GM12892 (cell line): Measurements from ENCODE around the gene ZNF273.

ENCODE experiments used
- POLR2A ChIP-seq: IDR thresholded peaks from 2 replicates; pipeline ENCODE4 v1.6.1; 2011; ENCODE audit warnings: low read depth, low read length, control low read depth
- POLR2AphosphoS5 ChIP-seq: IDR thresholded peaks from 2 replicates; pipeline ENCODE4 v1.6.1; 2011; ENCODE audit warnings: low read depth, low read length, control low read depth
- TAF1 ChIP-seq: IDR thresholded peaks from 2 replicates; pipeline ENCODE4 v1.6.1; 2011; ENCODE audit warnings: low read depth, mild to moderate bottlenecking, control low read depth, low read length, borderline replicate concordance

DNA sequence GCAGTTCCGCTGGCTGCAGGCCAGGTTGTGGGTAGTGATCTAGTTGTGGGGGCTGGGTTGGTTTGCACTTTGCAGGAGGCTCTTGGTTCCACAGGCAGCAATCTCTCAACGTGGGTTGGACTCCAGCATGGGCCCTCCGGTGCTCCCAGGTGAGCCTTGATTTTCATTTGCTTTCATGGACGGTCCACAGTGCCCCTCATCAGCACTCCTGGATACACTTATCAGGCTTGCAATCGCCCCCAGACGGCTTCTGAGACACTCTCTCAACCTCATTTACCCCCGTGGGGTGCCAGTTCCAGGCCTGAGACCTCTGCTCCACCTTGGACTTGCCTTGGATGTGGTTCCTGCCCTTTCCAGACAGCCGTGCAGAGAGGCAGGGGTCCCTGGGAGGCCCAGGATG is 31.3 kb upstream of the ZNF273 start:
- TF ChIP-seq POLR2A, result no peak
- no peak for TF ChIP-seq TAF1
- TF ChIP-seq POLR2AphosphoS5, result no peak
